OCI-LY1 (cell line): ENCODE measurements around the gene PRDM15.

Experiments used
- CTCF ChIP-seq: fragments of 200-600 bp; sonication (generic), shearing (Covaris generic); IDR thresholded peaks from 2 replicates; pipeline ENCODE4 v1.5.1; 2017; ENCODE audit warnings: mild to moderate bottlenecking, antibody characterized with exemption, low read length, moderate library complexity, mixed read lengths
- EZH2 ChIP-seq: fragments of 200-600 bp; sonication (generic), shearing (Covaris generic); IDR thresholded peaks from 2 replicates; pipeline ENCODE4 v1.8.0; 2017; ENCODE audit warnings: borderline replicate concordance, mixed run types, mild to moderate bottlenecking, antibody characterized with exemption, low read length, moderate library complexity, mixed read lengths

DNA sequence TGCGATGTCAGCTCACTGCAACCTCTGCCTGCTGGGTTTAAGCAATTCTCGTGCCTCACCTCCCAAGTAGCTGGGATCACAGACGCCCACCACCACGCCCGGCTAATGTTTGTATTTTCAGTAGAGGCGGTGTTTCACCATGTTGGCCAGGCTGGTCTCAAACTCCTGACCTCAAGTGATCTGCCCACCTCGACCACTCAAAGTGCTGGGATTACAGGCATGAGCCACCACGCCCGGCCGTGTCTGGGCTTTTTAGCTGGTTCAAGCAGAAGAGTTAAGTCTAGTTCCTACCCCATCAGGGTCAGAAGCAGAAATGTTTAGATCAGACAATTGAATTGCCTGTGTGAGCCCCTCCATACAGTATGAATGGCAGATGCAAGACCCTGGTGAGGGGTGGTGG lies 84.5 kb downstream of the PRDM15 start:
- no peak for TF ChIP-seq CTCF
- no peak for TF ChIP-seq EZH2
